HEK293T (cell line): ENCODE measurements around the gene BEST1.
A peak's percentile ranks its signal among the peaks of the same experiment; 100 is the strongest.

ENCODE experiments used
- CTCF ChIA-PET: fragments of 350-600 bp; formaldehyde crosslinking; extraction: SDS; loops from one replicate; lab custom pipeline; 2021; ENCODE audit warnings: antibody characterized with exemption, inconsistent platforms; lab: Yijun Ruan, JAX
- POLR2A ChIA-PET: fragments of 350-600 bp; formaldehyde crosslinking; extraction: SDS; loops from one replicate; lab custom pipeline; 2020; ENCODE audit warnings: antibody characterized with exemption, inconsistent platforms; lab: Yijun Ruan, JAX
- DNase-seq: peaks from one replicate; pipeline ENCODE4 v3.0.0; 2012; ENCODE audit warnings: mixed read lengths; ENCODE audit errors: extremely low spot score
- ARNT ChIP-seq: fragments of 450-650 bp; IDR thresholded peaks from 2 replicates; pipeline ENCODE4 v1.6.1; 2017; ENCODE audit warnings: mild to moderate bottlenecking
- BHLHE40 ChIP-seq: fragments of 450-650 bp; IDR thresholded peaks from 2 replicates; pipeline ENCODE4 v1.6.1; 2016; ENCODE audit warnings: mild to moderate bottlenecking, moderate library complexity, borderline replicate concordance
- CTBP1 ChIP-seq: fragments of 450-650 bp; IDR thresholded peaks from 2 replicates; pipeline ENCODE4 v1.6.1; 2016; ENCODE audit warnings: borderline replicate concordance
- ELF4 ChIP-seq: fragments of 450-650 bp; IDR thresholded peaks from 2 replicates; pipeline ENCODE4 v1.6.1; 2017; ENCODE audit warnings: antibody characterized with exemption
- FOXA1 ChIP-seq: fragments of 450-650 bp; IDR thresholded peaks from 2 replicates; pipeline ENCODE4 v1.6.1; 2016; ENCODE audit warnings: mild to moderate bottlenecking
- FOXK2 ChIP-seq: fragments of 450-650 bp; IDR thresholded peaks from 2 replicates; pipeline ENCODE4 v1.6.1; 2016; ENCODE audit warnings: mild to moderate bottlenecking
- FOXM1 ChIP-seq: fragments of 450-650 bp; IDR thresholded peaks from 2 replicates; pipeline ENCODE4 v1.6.1; 2017; ENCODE audit warnings: mild to moderate bottlenecking, borderline replicate concordance
- HDGF ChIP-seq: fragments of 450-650 bp; IDR thresholded peaks from 2 replicates; pipeline ENCODE4 v1.6.1; 2017; ENCODE audit warnings: antibody characterized with exemption, borderline replicate concordance
- L3MBTL2 ChIP-seq: fragments of 450-650 bp; conservative IDR thresholded peaks from 2 replicates; pipeline ENCODE4 v1.6.1; 2016; ENCODE audit warnings: mild to moderate bottlenecking
- LEF1 ChIP-seq: fragments of 450-650 bp; IDR thresholded peaks from 2 replicates; pipeline ENCODE4 v1.6.1; 2017; ENCODE audit warnings: mild to moderate bottlenecking, borderline replicate concordance
- NFRKB ChIP-seq: fragments of 450-650 bp; IDR thresholded peaks from 2 replicates; pipeline ENCODE4 v1.6.1; 2016; ENCODE audit warnings: mild to moderate bottlenecking, moderate library complexity
- SP1 ChIP-seq: fragments of 450-650 bp; IDR thresholded peaks from 2 replicates; pipeline ENCODE4 v1.6.1; 2017
- SUZ12 ChIP-seq: fragments of 450-650 bp; IDR thresholded peaks from 2 replicates; pipeline ENCODE4 v1.6.1; 2016; ENCODE audit warnings: mild to moderate bottlenecking
- TARDBP ChIP-seq: fragments of 450-650 bp; IDR thresholded peaks from 2 replicates; pipeline ENCODE4 v1.6.1; 2016
- ZNF384 ChIP-seq: fragments of 450-650 bp; IDR thresholded peaks from 2 replicates; pipeline ENCODE4 v1.6.1; 2016
- TF ChIP-seq, protein P1 (sequence below): fragments of 450-650 bp; IDR thresholded peaks from 2 replicates; pipeline ENCODE4 v1.6.1; 2016

The BEST1 gene

DNA sequence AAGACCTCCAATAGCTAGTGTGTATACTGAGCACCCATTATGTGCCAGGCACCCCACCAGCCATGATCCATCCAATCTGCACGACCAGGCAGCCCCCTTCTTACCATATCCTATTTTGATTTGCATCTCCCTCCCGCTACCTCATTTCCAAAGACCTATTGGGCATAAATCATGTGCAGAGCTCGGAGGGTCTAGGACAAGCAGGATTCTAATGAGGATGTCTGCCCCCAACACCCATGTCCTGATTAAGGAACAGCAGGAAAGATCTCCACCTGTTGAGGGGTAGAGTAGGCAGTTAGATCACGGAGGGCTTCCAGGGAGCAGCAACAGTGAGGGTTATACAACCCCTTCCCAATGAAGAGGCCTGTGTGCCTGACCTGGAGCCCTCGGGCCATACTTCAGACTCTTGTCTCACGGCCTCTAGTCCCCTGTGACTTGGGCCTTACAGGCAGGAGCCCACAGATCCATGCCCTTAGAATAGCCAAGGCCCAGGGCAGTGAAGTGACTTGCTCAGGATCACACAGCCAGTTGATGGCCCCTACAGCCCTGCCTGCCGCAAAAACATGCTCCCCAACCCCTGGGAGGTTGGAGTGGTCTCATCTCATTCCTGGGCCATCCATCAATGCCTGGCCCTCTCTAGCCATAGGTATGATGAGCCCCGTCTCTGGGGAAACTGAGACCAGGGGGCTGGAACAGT is 36.3 kb upstream of the BEST1 start:
- ChIA-PET POLR2A (interaction anchor here (0.7 kb wide), 1 partner anchor 50 kb away, joined by 3 read pairs; no protein-coding TSS in a partner anchor), CTCF (interaction anchor here (0.9 kb wide), 1 partner anchor 15 kb away, joined by 3 read pairs; no protein-coding TSS in a partner anchor)
- TF ChIP-seq BHLHE40 (no peak), SUZ12 (no peak)
- DNase-seq: no peak

DNA sequence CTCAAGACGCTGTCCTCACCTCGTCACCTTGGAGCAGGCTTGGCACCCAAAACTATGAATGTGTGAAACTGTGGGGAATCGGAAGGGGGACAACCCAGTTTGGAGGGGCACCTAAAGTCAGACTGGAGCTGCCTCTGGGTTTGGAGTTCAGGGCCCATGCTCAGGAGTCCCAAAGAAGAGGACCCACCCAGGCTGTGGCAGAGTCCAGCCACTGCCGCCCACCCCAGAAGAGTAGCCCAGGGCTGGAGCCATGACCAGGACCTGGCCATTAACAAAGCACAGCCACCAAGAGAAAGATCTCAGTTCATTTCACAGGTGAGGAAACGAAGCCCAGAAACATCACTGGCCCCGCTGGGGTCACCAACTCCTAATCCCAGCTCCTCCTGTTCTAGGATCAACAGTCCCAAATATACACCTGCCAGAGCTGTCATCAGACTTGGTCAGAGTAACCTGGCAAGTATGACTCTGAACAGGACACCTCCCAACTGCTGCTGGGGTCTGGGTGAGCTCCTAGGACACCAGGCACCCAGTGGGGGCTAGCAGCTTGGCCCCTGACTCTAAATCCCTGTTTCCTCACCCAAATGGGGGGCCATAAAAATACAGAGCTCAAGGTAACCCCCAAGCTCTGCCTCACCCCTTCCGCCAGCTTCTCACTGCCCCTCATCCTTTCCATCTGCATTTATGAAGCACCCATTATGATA is 35.5 kb upstream of the BEST1 start:
- TF ChIP-seq TARDBP (no peak), SP1 (no peak), HDGF (no peak), CTBP1 (no peak), FOXK2 (no peak), NFRKB (no peak), ARNT (no peak), SUZ12 (no peak), ELF4 (no peak), FOXM1 (no peak), ZNF384 (no peak), BHLHE40 (no peak), FOXA1 (no peak), LEF1 (no peak), L3MBTL2 (no peak)
- TF ChIP-seq, protein P1, sequence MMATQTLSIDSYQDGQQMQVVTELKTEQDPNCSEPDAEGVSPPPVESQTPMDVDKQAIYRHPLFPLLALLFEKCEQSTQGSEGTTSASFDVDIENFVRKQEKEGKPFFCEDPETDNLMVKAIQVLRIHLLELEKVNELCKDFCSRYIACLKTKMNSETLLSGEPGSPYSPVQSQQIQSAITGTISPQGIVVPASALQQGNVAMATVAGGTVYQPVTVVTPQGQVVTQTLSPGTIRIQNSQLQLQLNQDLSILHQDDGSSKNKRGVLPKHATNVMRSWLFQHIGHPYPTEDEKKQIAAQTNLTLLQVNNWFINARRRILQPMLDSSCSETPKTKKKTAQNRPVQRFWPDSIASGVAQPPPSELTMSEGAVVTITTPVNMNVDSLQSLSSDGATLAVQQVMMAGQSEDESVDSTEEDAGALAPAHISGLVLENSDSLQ: no peak
- CTCF ChIA-PET: interaction anchor here (0.9 to 1.4 kb wide), 2 partner anchors 14 to 16 kb away, joined by 3 to 5 read pairs; no protein-coding TSS in a partner anchor
- no peak for DNase-seq
- POLR2A ChIA-PET: interaction anchor here (0.7 kb wide), 1 partner anchor 49 kb away, joined by 3 read pairs; no protein-coding TSS in a partner anchor

DNA sequence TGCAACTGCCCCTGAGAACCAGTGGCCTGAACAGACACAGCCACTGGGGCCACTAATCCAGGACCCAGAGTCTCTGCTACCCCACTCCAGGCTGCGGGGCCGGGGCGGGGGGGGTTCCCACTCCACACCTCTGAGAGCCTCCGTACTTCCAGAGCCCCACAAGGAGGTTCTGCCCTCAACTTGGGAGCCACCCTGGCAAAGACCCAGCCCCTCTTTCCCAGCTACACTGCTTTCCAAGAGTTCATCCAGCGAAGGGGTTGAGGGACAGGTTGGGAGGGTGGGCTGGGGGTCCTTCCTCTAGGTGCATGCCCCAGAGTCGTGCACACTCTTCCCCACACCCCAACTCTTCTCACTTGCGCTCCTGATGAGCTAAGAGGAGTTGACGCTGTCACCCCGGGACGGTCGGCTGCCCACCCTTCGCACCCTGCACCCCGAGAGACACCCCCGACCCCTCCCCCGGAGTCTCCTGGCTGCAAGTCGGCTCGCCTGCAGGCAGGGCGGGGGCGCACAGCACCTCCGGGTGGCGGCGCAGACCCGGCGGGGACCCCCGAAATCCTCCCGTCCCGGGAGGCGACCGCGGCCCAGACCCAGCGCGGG is 33.3 kb upstream of the BEST1 start:
- CTCF ChIA-PET: interaction anchor here (0.9 kb wide), 1 partner anchor 19 kb away, joined by 3 read pairs; no protein-coding TSS in a partner anchor
- POLR2A ChIA-PET: interaction anchor here (1.1 kb wide), 1 partner anchor 33 kb away, joined by 3 read pairs; no protein-coding TSS in a partner anchor
- no peak for TF ChIP-seq FOXM1
- no peak for TF ChIP-seq L3MBTL2
- no peak for TF ChIP-seq SP1
- TF ChIP-seq CTBP1: no peak
- TF ChIP-seq, protein P1: no peak
- TF ChIP-seq ZNF384: no peak
- TF ChIP-seq TARDBP: no peak
- TF ChIP-seq LEF1: no peak
- no peak for TF ChIP-seq NFRKB
- DNase-seq: no peak

DNA sequence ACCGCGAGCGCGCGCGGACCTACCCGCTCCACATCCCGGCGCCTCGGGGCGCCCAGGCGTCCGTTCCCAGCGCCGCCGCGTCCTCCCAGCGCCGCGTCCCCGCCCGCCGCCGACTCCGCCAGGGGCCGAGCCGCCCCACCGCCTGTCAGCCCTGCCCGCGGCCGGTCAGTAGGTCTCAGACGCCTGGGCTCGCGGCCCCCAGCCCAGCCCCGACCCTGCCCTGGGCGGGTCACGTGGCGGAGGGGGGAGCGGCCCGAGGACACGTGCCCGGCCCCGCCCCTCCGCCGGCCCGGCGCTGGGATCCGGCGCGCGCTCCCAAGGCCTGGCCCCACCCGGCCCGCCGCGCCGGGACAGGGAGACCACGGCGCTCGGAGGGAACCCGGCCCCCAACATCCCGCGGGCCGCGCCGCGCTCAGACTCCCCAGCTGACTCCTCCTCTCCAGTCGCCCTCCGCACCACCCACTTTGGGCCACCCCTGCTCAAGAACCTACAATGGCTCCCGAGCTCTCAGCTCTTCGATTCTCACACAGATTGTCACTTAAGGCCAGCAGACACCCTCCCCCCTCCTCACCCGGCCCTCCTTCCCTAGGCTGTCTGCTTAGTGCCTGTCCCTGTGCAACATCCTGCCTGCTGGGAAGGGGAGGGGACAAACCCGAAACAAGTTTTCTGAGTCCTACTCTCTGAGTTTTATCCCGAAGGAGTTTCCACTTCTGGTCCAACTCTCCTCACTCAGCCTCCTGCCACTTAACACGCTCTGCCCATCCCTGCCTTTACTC is 32.6 kb upstream of the BEST1 start, which contains the start of gene RAB3IL1:
RAB3IL1 (minus strand) TSS at position 233 of the 776 bp plus-strand sequence; CDS start at position 34, 199 bp downstream.
- TF ChIP-seq FOXM1 (0 out of 2 replicates have a peak, but pooled peaks have one; percentile 39), ZNF384 (no peak), TARDBP (no peak), ELF4 (no peak), LEF1 (0 out of 2 replicates have a peak, but pooled peaks have one; percentile 36), BHLHE40 (no peak)
- CTCF ChIA-PET: interaction anchor here (0.9 kb wide), 1 partner anchor 19 kb away, joined by 3 read pairs; no protein-coding TSS in a partner anchor
- POLR2A ChIA-PET: no interaction called here
- peak; percentile 75 for DNase-seq

DNA sequence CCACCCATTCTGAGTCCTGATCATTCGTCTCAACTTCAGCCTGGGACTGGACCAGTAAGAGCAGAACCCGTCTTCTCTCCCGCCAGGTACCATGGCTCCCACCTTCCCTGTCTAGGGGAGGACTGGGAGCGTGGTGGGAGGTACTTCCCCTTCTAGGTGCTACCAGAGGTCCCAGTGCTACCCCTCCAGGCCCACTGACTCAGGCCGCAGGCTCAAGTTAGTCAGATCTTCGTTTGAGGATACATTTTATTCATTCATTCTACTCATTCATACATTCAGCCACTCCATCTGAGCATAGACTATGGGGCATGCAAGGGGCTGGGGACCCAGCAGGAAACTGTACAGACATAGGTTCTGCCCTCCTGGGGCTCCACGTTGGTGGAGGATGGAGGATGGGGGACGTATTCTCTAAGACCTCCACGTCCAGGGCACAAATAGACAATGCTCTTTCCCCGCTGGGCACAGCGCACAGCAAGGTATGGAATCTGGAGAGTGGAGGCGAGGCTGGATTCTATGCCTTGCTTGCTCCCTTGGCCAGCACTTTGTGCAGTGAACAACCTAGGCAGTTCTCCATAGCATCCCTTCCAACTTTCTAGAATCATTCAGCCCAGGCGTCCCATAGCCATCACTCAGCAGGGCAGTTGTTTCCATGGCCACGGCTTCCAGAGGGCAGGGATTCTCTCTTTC is 31.8 kb upstream of the BEST1 start:
- CTCF ChIA-PET: interaction anchor here (1.5 kb wide), 1 partner anchor 29 kb away, joined by 3 read pairs; no protein-coding TSS in a partner anchor
- DNase-seq: no peak
- TF ChIP-seq, protein P1: no peak
- no peak for TF ChIP-seq SP1
- no peak for TF ChIP-seq FOXM1
- TF ChIP-seq ZNF384: no peak
- TF ChIP-seq CTBP1: no peak
- no peak for TF ChIP-seq SUZ12
- TF ChIP-seq TARDBP: no peak
- TF ChIP-seq FOXK2: no peak
- TF ChIP-seq HDGF: no peak
- no peak for TF ChIP-seq LEF1
- TF ChIP-seq BHLHE40: no peak
- TF ChIP-seq FOXA1: no peak
- POLR2A ChIA-PET: interaction anchor here (0.5 kb wide), 1 partner anchor 273 kb away, joined by 3 read pairs; no protein-coding TSS in a partner anchor
